ENCODE data around the gene SCGB2A2. TPM values are rescaled to one million over a fixed set of nuclear protein-coding genes. Genes with fewer than 3 reads are reported as not detected.

The SCGB2A2 gene
- total RNA-seq, 1 donor from 2014 or later = not detected

- H3K4me3 Mint-ChIP-seq = no peak overlapping the region
- H3K27ac Mint-ChIP-seq = no peak overlapping the region
- H3K9me3 Mint-ChIP-seq = peaks cover 3% of the 10 kb centered on the region
- H3K27me3 Mint-ChIP-seq (ENCODE audit: insufficient read depth) = peaks cover 16% of the 10 kb centered on the region
- peaks cover 2% of the 10 kb centered on the region for H3K36me3 Mint-ChIP-seq (ENCODE audit: low read depth)
- no peak for DNase-seq (ENCODE audit: low spot score)
- intact Hi-C loops (cut with micrococcal nuclease) = no loop called here
- no peaks in the 10 kb centered on the region for H3K4me1 Mint-ChIP-seq (ENCODE audit: low read depth)
These were observed 9.6 kb upstream of the SCGB2A2 start for GRCh38 chr11:62260261-62260953.

- no peaks in the 10 kb centered on the region for H3K4me1 Mint-ChIP-seq (ENCODE audit: low read depth)
These were observed 6.0 kb upstream of the SCGB2A2 start for GRCh38 chr11:62264004-62264403.

GRCh38 chr11:62266558-62266957 lies 3.4 kb upstream of the SCGB2A2 start:
- Mint-ChIP-seq H3K4me3 (no peak overlapping the region), H3K27ac (peak overlapping the region; percentile 24), H3K36me3 (ENCODE audit: low read depth) (peaks cover 2% of the 10 kb centered on the region), H3K9me3 (peaks cover 3% of the 10 kb centered on the region), H3K4me1 (ENCODE audit: low read depth) (no peaks in the 10 kb centered on the region), H3K27me3 (ENCODE audit: insufficient read depth) (peaks cover 15% of the 10 kb centered on the region)
- intact Hi-C loops (cut with micrococcal nuclease) = no loop called here
- no peak for DNase-seq (ENCODE audit: low spot score)

More at GRCh38 chr11:62264004-62264403, 6.0 kb upstream of the SCGB2A2 start:
- Mint-ChIP-seq H3K27ac (no peak overlapping the region), H3K27me3 (ENCODE audit: insufficient read depth) (peaks cover 10% of the 10 kb centered on the region), H3K9me3 (peaks cover 3% of the 10 kb centered on the region), H3K4me3 (no peak overlapping the region), H3K36me3 (ENCODE audit: low read depth) (peaks cover 2% of the 10 kb centered on the region)
- intact Hi-C loops (cut with micrococcal nuclease) = no loop called here
- no peak for DNase-seq (ENCODE audit: low spot score)

- intact Hi-C loops (cut with micrococcal nuclease) = no loop called here
These were observed 2.9 kb upstream of the SCGB2A2 start for GRCh38 chr11:62267050-62267449.

GRCh38 chr11:62267576-62267975 lies 2.4 kb upstream of the SCGB2A2 start:
- Mint-ChIP-seq H3K36me3 (ENCODE audit: low read depth) (peaks cover 2% of the 10 kb centered on the region), H3K4me1 (ENCODE audit: low read depth) (no peaks in the 10 kb centered on the region), H3K4me3 (no peak overlapping the region), H3K27ac (no peak overlapping the region), H3K9me3 (peaks cover 3% of the 10 kb centered on the region), H3K27me3 (ENCODE audit: insufficient read depth) (peaks cover 12% of the 10 kb centered on the region)
- DNase-seq (ENCODE audit: low spot score) = no peak
- intact Hi-C loops (cut with micrococcal nuclease) = no loop called here

More at GRCh38 chr11:62267050-62267449, 2.9 kb upstream of the SCGB2A2 start:
- no peak overlapping the region for H3K4me3 Mint-ChIP-seq
- peaks cover 2% of the 10 kb centered on the region for H3K36me3 Mint-ChIP-seq (ENCODE audit: low read depth)
- no peak for DNase-seq (ENCODE audit: low spot score)
- H3K27ac Mint-ChIP-seq = no peak overlapping the region
- peaks cover 12% of the 10 kb centered on the region for H3K27me3 Mint-ChIP-seq (ENCODE audit: insufficient read depth)
- peaks cover 3% of the 10 kb centered on the region for H3K9me3 Mint-ChIP-seq
- no peaks in the 10 kb centered on the region for H3K4me1 Mint-ChIP-seq (ENCODE audit: low read depth)

GRCh38 chr11:62273284-62273683 lies 3.3 kb downstream of the SCGB2A2 start:
- Mint-ChIP-seq H3K36me3 (ENCODE audit: low read depth) (no peaks in the 10 kb centered on the region), H3K4me3 (no peak overlapping the region), H3K27ac (no peak overlapping the region), H3K4me1 (ENCODE audit: low read depth) (no peaks in the 10 kb centered on the region), H3K9me3 (no peaks in the 10 kb centered on the region), H3K27me3 (ENCODE audit: insufficient read depth) (peaks cover 6% of the 10 kb centered on the region)
- DNase-seq (ENCODE audit: low spot score) = no peak
- intact Hi-C loops (cut with micrococcal nuclease) = no loop called here

- DNase-seq (ENCODE audit: low spot score) = no peak
- H3K27ac Mint-ChIP-seq = no peak overlapping the region
- peaks cover 6% of the 10 kb centered on the region for H3K27me3 Mint-ChIP-seq (ENCODE audit: insufficient read depth)
- H3K9me3 Mint-ChIP-seq = no peaks in the 10 kb centered on the region
- no peaks in the 10 kb centered on the region for H3K4me1 Mint-ChIP-seq (ENCODE audit: low read depth)
- intact Hi-C loops (cut with micrococcal nuclease) = no loop called here
- no peaks in the 10 kb centered on the region for H3K36me3 Mint-ChIP-seq (ENCODE audit: low read depth)
- no peak overlapping the region for H3K4me3 Mint-ChIP-seq
These were observed 3.9 kb downstream of the SCGB2A2 start for GRCh38 chr11:62273789-62274275.

GRCh38 chr11:62280452-62280851 lies 10.5 kb downstream of the SCGB2A2 start:
- Mint-ChIP-seq H3K27me3 (ENCODE audit: insufficient read depth) (peaks cover 9% of the 10 kb centered on the region), H3K9me3 (no peaks in the 10 kb centered on the region), H3K27ac (no peak overlapping the region), H3K4me3 (no peak overlapping the region), H3K4me1 (ENCODE audit: low read depth) (no peaks in the 10 kb centered on the region), H3K36me3 (ENCODE audit: low read depth) (no peaks in the 10 kb centered on the region)
- DNase-seq (ENCODE audit: low spot score) = no peak
- intact Hi-C loops (cut with micrococcal nuclease) = no loop called here

- Mint-ChIP-seq H3K9me3 (no peaks in the 10 kb centered on the region), H3K27ac (no peak overlapping the region), H3K4me3 (no peak overlapping the region), H3K27me3 (ENCODE audit: insufficient read depth) (peaks cover 6% of the 10 kb centered on the region), H3K4me1 (ENCODE audit: low read depth) (no peaks in the 10 kb centered on the region), H3K36me3 (ENCODE audit: low read depth) (no peaks in the 10 kb centered on the region)
- intact Hi-C loops (cut with micrococcal nuclease) = no loop called here
- no peak for DNase-seq (ENCODE audit: low spot score)
These were observed 25.5 kb downstream of the SCGB2A2 start for GRCh38 chr11:62295504-62295903.

GRCh38 chr11:62298975-62299374 lies 29.0 kb downstream of the SCGB2A2 start, which contains the start of gene SCGB1D4:
Gene SCGB1D4 (minus strand): TSS chr11:62299075. CDS start chr11:62299010, 65 bp downstream.
- no peak within 1 kb of the TSS for H3K4me3 Mint-ChIP-seq
- H3K4me1 Mint-ChIP-seq (ENCODE audit: low read depth) = no peaks in the 10 kb centered on the region
- intact Hi-C loops (cut with micrococcal nuclease) = no loop called here
- peaks cover 11% of the 10 kb centered on the region for H3K27me3 Mint-ChIP-seq (ENCODE audit: insufficient read depth)
- DNase-seq (ENCODE audit: low spot score) = no peak
- no peaks in the 10 kb centered on the region for H3K36me3 Mint-ChIP-seq (ENCODE audit: low read depth)
- no peak within 1 kb of the TSS for H3K27ac Mint-ChIP-seq
- no peaks in the 10 kb centered on the region for H3K9me3 Mint-ChIP-seq

- Mint-ChIP-seq H3K4me1 (ENCODE audit: low read depth) (peaks cover 3% of the 10 kb centered on the region), H3K27ac (no peak overlapping the region), H3K27me3 (ENCODE audit: insufficient read depth) (peaks cover 26% of the 10 kb centered on the region), H3K9me3 (no peaks in the 10 kb centered on the region), H3K36me3 (ENCODE audit: low read depth) (no peaks in the 10 kb centered on the region), H3K4me3 (no peak overlapping the region)
- DNase-seq (ENCODE audit: low spot score) = no peak
- intact Hi-C loops (cut with micrococcal nuclease) = no loop called here
These were observed 36.3 kb downstream of the SCGB2A2 start for GRCh38 chr11:62306227-62306626.

- no peak overlapping the region for H3K27ac Mint-ChIP-seq
- H3K27me3 Mint-ChIP-seq (ENCODE audit: insufficient read depth) = peaks cover 32% of the 10 kb centered on the region
- no peak overlapping the region for H3K4me3 Mint-ChIP-seq
- no peaks in the 10 kb centered on the region for H3K36me3 Mint-ChIP-seq (ENCODE audit: low read depth)
- no peaks in the 10 kb centered on the region for H3K9me3 Mint-ChIP-seq
- no peak for DNase-seq (ENCODE audit: low spot score)
- intact Hi-C loops (cut with micrococcal nuclease) = no loop called here
- peaks cover 5% of the 10 kb centered on the region for H3K4me1 Mint-ChIP-seq (ENCODE audit: low read depth)
These were observed 38.0 kb downstream of the SCGB2A2 start for GRCh38 chr11:62307950-62308349.

GRCh38 chr11:62309991-62310390 lies 40.0 kb downstream of the SCGB2A2 start:
- H3K36me3 Mint-ChIP-seq (ENCODE audit: low read depth) = no peaks in the 10 kb centered on the region
- no peaks in the 10 kb centered on the region for H3K9me3 Mint-ChIP-seq
- DNase-seq (ENCODE audit: low spot score) = no peak
- no peak overlapping the region for H3K27ac Mint-ChIP-seq
- H3K27me3 Mint-ChIP-seq (ENCODE audit: insufficient read depth) = peaks cover 32% of the 10 kb centered on the region
- H3K4me1 Mint-ChIP-seq (ENCODE audit: low read depth) = peaks cover 5% of the 10 kb centered on the region
- intact Hi-C loops (cut with micrococcal nuclease) = loop anchor here (2.0 to 5.0 kb wide), 3 partner anchors 78 to 439 kb away; partner anchors contain the start of gene INCENP
- no peak overlapping the region for H3K4me3 Mint-ChIP-seq
